HG03064 (cell line): ENCODE data around the gene MCTP1.
"Not testable (repeated sequence)": the region's sequence is repeated elsewhere in the genome, so short reads cannot be mapped to it uniquely, and the experiment has no call there.

ENCODE experiments used
- ATAC-seq: cut with Tn5 transposase; IDR thresholded peaks from one replicate; pipeline ENCODE4 v1.9.1; 2021; ENCODE audit warnings: low read depth; ENCODE audit not compliant: unreplicated experiment

MCTP1 gene

DNA sequence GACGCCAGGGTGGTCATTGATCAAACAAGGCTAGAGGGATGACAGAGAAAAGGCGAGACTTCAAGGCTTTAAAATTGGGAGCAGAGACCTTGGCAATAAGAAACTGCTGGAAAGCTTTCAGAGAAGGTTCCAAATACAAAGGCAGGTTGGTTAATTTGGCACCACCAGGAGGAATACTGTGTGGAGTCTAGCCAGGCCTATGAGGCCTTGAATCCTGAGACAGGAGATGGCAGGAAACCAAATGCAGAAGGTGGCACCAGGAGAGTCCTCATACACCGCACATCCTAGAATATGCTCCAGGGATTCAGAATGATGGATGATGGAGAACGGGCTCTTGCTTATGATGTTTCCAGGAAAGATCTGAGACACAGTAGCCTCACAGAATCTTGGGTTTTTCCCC is 90.0 kb downstream of the MCTP1 start:
- ATAC-seq = no peak

DNA sequence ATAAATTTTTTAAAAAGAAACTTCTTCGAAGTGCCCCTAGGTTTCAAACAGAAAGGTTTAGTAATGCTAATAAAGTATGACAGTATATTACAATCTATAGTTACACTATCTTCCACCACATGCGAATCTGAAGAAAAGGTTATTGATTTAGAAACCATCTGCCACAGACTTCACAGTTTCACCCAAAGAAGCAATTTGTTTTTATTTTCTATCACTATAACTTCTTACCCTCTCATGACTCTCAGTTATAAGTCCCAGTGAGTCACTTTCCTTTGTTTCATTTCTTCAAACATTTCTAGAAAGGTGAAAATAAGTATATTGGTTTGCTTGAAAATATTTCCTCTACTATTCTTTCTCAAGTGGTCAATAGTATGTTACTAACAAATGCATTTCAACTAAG is 93.6 kb downstream of the MCTP1 start:
- peak; percentile 91 for ATAC-seq

DNA sequence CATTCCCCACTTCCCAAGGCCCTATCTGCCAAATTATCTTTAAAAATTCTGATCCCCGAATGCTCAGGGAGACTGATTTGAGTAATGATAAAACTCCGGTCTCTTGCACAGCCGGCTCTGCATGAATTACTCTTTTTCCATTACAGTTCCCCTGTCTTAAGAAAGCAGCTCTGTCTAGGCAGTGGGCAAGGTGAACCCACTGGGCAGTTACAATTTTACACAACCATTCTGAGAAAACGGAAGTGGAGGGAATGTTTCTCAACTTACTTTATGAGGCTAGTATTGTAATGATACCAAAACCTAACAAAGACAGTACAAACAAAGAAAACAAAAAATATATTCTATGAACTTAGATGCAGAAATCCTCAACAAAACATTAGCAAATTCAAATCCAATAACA is 100.0 kb downstream of the MCTP1 start:
- ATAC-seq = no peak

DNA sequence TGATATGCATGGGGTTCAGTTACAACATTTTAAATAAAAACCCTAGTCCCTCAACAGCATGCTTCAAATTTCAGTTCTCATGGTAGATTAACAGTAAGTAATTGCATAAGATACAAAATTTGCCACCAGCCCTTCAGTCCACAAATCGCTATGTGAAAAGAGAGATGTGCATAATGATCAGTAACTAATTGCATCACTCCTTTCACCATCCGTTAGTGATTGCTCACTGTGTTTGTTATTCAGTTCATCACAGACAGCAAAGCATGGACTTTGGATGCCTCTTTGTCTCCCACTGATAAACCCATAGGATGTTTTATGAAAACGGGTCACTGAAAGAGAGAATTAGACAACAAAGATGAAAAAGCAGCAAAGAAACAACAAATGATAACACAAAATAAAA is 103.2 kb downstream of the MCTP1 start:
- no peak for ATAC-seq

DNA sequence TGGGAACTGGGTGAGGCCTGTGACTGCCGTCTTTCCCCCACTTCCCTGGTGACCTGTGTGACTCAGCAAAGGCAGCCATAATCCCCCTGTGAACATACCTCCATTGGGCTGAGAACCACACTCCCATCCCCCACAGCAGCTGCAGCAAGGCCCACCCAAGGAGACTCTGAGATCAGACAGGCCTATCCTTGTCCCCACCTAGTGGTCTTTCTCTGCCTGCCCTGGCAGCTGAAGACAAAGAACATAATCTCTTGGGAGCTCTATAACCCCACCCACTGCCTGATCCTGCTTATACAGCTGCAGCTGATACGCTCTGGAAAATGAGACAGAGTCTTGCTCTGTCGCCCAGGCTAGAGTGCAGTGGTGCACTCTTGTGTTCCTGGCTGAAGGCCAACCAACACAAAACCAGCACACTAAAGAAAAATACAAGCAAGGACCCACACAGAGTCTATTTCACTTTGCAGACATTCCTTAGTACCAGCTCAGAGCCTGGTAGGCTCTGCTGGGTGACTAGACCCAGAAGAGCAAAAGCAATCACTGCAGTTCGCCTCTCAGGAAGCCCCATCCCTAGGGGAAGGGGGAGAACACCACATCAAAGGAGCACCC is 106.7 kb downstream of the MCTP1 start:
- no peak for ATAC-seq

DNA sequence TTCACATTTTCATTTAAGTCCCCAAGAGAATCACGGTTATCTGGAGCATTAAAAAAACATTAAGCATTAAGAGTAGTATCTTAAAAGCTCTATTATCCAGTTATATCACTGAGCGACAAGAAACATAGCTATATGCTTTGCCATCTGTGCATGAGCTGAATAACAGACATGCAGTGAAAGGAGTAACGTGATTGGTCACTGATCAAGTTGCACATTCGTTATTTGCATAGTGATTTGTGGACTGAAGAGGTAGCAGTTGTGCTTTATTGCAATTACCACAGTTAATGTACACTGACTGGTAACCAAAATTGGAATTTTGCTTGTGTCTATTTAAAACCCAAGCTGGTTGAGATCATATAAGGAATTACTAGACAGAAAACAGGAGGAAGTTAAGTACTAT is 107.4 kb downstream of the MCTP1 start:
- no peak for ATAC-seq

DNA sequence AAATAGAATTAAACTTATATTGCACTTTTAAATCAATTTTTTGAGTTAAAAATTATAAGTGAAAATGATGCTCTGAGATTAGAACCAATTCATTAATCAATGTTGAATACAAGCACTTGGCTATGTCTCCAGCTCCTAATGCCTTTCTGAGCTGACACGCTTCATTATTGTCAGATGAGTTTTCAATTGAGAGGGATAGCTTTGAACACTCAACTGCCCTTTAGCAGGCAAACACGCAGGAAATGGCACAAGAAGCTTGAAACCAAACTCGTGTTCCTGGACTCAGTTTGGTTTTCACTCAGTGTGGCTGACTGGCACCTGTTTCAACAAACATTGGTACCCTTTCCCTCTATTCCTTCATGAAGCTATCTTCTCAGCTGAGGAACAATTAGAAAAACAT is 109.8 kb downstream of the MCTP1 start:
- no peak for ATAC-seq

DNA sequence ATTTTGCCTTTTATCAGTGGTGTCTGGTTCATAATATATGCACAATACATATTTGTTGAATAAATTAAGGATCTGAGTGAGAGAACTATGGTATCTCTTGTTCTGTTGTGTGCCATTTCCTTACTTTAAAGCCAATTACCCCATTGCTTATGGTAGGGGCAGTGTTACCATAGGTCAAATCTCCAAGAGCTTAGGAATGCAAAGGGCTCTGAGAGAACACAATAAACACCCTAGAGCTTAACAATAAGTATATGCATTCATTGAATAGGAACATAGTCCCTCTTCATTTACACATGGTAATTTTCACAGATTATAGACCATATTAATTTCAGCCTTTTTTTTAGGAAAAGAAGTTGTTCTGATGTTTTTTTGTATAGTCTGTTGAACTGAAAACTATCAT is 112.2 kb downstream of the MCTP1 start:
- no peak for ATAC-seq

DNA sequence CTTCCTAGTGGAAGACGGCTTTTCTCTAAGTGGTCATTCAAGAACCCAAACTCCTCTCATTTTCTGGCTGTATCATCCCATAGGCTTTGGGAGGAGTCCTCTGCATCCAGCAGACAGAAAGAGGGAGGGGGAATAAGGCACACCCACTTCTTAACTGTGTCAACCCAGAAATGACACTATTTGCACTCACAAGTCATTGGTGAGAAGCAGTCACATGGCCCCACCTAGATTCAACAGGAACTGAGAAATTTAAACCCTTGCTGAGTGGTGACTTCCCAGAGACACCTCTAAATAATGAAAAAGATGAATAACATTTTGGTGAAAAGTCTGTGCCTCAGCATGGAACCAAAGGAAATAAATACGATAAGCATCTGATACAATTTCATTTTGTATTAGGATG is 120.0 kb downstream of the MCTP1 start:
- ATAC-seq = no peak

DNA sequence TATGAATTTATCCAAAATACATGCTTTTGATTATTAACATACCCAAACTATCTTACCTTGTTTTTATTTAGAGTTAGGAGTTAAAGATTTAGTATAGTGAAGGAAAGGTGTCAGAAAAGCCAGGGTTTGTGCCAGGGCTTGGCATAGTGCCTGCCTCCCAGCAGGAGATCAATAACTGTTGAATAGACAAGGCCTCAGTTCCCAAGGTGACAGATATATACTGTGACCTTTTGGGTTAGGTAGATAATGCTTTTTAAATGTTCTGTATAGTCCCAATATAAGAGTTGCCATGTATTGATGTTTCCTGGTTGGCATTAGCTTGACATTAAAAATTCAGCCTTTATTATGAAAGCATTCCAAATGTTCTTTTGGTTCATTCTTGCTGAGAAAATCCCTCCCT is 121.8 kb downstream of the MCTP1 start:
- ATAC-seq = no peak

DNA sequence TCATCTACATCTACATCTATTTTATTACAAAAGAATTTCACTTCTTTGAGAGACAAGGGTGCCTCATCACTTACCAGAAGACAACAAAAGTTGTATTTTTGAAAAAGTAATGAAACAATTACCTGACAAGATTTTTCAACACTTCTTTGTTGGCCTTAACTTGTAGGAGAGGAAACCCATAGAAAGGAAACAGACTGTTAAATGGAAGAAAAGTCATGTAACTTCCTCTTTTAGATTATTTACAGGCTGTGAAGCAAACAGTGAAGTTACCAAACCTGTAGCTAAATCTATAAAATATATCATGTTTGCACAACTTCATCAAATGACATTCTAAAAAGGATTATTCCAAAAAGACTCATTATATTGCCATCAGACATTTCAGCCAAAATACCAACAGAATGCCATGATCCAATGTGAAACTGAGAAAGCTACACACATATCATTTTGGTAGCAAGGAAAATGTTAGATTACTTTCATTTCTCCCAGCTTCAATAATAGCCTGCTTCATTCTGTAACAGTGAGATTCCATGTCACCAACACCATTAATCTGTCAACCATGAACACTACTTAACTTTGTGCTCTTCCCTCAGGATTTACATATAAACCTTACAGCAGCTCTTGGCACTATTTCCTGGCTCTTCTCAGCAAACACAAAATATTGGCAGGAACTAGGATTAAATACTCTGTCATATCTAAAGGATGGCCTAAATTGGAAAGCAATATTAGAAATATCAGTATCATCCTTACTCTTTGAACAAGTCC is 122.5 kb downstream of the MCTP1 start:
- ATAC-seq = no peak

DNA sequence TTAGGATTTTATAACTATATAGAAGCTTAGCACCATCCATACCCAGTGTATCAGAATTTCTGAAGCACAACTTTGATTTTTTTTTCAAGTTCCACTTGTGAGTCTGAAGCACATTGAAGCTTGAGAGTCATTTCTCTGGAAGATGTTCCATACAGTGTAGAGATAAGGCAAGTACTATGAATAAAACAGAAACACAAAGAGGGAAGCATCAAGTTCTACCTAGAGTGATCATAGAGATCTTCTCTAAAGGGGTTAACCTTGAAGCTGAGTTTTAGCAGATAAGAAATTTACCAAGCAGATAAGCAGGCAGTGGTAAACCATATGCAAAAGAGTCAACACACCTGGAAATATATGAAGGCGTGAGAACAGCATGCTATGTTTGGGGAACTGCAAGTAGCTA is 125.3 kb downstream of the MCTP1 start:
- ATAC-seq = no peak

DNA sequence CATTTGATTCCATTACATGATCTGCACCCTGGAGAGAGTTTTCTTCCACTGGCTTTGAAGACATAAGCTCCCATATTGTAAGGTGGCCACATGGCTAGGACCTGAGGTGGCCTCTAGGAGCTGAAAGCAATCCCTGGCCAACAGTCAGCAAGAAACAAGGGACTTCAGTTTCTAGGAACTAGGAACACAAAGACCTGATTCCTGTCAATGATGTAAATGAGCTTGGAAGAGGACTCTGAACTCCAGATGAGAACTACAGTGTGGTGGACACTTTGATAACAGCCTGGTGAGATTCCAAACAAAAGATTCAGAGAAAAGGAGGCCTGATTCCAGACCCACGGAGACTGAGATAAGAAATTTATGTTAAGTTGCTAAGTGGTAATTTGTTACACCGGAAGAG is 129.0 kb downstream of the MCTP1 start:
- no peak for ATAC-seq

DNA sequence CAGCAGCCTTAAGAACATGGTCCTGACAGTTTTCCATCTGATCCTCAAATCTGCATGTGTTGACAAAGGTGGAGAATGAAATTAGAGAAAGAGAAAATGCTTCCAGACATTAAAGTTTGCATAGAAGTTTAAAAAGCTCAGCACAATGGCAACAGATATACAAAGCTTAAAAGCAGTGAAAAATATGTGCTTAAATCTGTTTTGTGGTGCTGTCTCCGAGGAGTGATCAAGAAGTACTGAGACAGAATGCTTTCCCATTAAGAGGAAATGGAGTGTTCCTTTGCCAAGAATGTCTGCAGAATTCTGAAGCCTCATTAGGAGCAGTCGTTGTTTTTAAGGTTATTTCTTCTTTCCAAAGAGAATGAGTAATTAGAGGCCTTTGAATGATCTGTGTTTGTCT is 131.4 kb downstream of the MCTP1 start:
- ATAC-seq = no peak

DNA sequence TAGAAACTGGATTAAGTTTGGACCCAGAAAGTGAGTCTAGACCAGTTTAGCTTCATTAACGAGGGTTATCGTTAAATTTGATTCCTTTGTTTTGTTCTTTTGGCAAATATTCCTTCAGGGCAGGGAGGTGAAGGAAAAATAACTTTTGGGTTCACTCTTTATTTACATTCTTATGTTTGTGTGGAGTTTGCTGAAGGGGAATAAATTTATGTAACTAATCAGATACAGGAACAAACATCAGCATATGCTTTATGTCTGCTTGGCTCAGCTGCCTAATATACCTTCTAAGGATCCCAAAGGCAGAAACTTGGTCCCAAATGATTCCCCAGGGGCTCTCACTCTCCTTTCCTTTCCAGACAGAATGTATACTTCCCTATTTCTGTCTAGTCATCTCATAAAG is 132.4 kb downstream of the MCTP1 start:
- no peak for ATAC-seq

DNA sequence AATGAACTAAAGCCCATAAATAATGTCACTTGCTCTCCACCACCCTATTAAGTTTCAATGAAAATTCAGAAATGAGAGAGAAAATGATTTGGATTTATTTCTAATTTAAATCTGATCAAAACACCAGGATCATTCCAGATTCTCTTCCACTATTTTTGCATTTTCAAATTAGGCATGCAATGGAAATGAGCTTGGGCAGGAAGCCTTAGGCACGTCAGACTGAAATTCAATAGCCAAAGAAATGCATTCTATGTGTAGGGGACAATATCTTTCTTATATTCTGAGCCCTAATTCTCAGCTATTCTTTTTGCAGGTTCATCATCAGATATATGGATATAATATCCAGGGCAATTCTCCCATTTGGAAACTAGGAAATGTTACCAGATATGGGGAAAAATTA is 132.8 kb downstream of the MCTP1 start:
- ATAC-seq = no peak

DNA sequence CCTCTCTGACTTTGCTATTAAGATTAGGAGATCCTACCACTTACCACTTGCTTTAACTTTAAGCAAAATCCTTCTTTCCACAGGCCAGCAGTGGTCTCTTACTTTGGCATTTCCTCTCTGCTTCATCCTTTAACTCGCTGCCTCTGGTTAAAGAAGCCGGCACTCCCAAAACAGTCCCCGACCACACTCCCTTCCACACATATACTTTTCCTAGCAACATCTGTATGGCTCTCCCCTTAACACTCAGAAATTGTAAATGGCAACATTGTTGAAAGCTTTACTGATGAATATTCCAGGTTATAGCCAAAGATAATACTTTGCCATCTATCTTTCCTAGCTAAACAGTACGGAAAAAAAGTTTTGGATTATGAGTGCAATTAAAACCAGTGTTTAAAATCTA is 133.2 kb downstream of the MCTP1 start:
- no peak for ATAC-seq

DNA sequence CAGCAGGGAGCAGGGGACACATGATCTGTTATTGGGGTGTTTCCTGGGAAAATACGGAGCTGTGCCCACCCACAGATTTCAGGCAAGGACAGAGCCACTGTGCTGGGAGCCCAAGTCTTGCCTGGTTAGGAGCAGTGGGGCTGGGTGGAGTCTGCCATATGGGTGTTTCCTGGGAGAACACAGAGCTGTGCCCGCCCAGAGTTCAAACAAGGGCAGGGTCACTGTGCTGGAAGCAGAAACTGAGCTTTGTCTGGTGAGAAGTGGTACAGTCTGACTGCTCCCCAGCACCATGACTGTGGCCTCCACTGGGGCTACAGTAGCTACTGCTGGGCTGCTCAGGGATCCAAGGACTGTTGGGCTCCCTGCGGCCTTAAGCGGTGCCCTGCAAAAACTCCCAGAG is 135.5 kb downstream of the MCTP1 start:
- no peak for ATAC-seq

DNA sequence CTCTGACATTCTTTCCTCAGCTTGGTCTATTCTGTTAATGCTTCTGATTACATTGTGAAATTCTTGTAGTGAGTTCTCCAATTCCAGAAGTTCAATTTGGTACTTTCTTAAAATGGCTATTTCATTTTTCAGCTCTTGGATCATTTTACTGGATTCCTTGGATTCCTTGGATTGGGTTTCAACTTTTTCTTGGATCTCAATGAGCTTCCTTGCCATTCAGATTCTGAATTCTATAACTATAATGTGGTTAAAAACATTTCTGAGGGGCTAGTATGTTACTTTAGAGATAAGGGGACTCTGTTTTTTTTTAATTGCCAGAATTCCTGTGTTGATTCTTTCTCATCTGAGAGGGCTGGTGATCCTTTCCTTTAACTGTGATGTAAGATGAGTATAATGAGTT is 136.4 kb downstream of the MCTP1 start:
- no peak for ATAC-seq

DNA sequence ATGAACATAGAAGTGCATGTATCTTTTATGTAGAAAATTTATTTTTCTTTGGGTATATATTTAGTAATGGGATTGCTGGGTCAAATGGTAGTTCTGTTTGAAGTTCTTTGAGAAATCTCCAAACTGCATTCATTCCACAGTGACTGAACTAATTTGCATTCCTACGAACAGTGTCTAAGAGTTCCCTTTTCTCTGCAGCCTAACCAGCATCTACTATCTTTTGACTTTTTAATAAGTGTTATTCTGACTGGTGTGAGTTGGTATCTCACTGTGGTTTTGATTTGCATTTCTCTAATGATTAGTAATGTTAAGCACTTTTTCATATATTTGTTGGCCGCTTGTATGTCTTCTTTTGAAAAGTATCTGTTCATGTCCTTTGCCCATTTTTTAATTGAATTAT is 141.0 kb downstream of the MCTP1 start:
- not testable (repeated sequence) for ATAC-seq

DNA sequence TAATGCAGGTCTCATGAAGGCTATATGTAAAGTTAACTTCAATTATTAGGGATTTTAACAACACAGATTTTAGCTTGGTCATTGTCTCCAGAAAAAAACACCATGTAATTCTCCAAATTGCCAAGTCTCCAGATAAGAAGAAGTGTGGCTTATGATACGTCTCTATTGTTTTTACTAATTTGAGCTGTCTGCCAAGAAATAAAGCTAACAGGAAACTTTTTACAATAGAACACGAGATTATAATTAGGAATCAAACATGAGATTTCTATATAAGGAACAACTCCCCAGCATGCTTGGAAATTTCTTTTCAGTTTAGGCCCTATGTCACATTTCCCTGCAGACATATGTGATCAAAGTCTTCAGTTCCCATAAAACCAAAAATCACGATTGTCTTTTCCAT is 142.7 kb downstream of the MCTP1 start:
- no peak for ATAC-seq

DNA sequence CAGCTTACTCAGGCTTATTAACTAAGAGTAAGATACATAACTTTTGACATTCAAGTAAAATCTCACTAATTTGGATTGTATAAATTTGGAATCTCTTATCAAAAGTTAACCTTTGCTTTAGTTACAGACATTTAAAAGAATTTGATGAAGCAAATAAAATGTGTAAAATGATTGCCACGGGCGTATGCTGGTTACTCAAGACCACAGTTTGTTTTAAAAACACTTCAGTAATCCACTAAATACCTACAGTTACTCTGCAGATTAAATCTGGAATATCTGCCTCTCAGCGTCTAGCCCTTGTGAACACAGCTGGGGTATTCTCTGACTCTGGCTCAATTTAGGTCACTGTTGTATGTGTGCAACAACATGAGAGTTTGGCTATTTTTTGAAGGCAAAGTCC is 143.8 kb downstream of the MCTP1 start:
- ATAC-seq = no peak

DNA sequence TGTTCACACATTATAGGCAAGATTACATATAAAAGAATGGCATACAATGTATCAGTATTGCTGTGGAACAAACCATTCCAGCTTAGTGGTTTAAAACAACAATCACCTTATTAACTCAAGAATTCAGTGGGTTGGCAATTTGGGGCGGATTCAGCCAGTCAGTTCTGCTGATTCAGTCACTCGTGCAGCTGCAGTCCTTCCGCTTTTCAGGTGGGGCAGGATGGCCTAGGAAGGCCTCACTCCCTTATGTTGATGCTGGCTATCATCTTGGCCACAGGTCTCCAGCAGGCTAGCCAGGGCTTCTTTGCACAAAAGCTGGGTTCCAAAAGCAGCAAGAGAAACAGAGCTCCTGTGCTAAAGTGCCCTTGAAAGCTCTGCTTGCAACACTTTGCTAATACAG is 150.6 kb downstream of the MCTP1 start:
- no peak for ATAC-seq
